SK-N-SH treated with all-trans-retinoic acid at 6 μM for 48 hours (cell line): Measurements from ENCODE around the gene FBXO8.
A peak's percentile ranks its signal among the peaks of the same experiment; 100 is the strongest.

ENCODE experiments used
- ATAC-seq: fragments of 200-7000 bp; cut with Tn5 transposase; 3 replicates; pipeline ENCODE4 v1.9.1; 2020; ENCODE audit warnings: mild to moderate bottlenecking, moderate library complexity
- ARNTL ChIP-seq: fragments of 450-650 bp; formaldehyde crosslinking; IDR thresholded peaks from 2 replicates; pipeline ENCODE4 v1.5.0; 2020; ENCODE audit warnings: low read depth, mild to moderate bottlenecking, moderate library complexity, borderline replicate concordance
- BACH2 ChIP-seq: fragments of 250-450 bp; sonication (Bioruptor Pico); IDR thresholded peaks from 2 replicates; pipeline ENCODE4 v1.9.0; 2021; ENCODE audit warnings: mild to moderate bottlenecking, borderline replicate concordance
- CSDC2 ChIP-seq: fragments of 250-450 bp; sonication (Bioruptor Pico); IDR thresholded peaks from 2 replicates; pipeline ENCODE4 v1.5.0; 2020; ENCODE audit warnings: mild to moderate bottlenecking, moderate library complexity
- ESRRG ChIP-seq: fragments of 250-450 bp; sonication (Bioruptor Pico); IDR thresholded peaks from 2 replicates; pipeline ENCODE4 v1.6.1; 2021; ENCODE audit warnings: mild to moderate bottlenecking
- GLIS3 ChIP-seq: fragments of 250-450 bp; sonication (Bioruptor Pico); IDR thresholded peaks from 2 replicates; pipeline ENCODE4 v1.5.0; 2020; ENCODE audit warnings: mild to moderate bottlenecking, moderate library complexity
- ISL1 ChIP-seq: fragments of 250-450 bp; sonication (Bioruptor Pico); IDR thresholded peaks from 2 replicates; pipeline ENCODE4 v2.1.2; 2022; ENCODE audit warnings: mild to moderate bottlenecking, moderate library complexity
- OSR1 ChIP-seq: fragments of 250-450 bp; sonication (Bioruptor Pico); IDR thresholded peaks from 2 replicates; pipeline ENCODE4 v1.8.0; 2022; ENCODE audit warnings: moderate library complexity, mild to moderate bottlenecking, inconsistent platforms
- PPARA ChIP-seq: fragments of 250-450 bp; sonication (Bioruptor Pico); IDR thresholded peaks from 2 replicates; pipeline ENCODE4 v1.5.0; 2020; ENCODE audit warnings: mild to moderate bottlenecking, borderline replicate concordance
- RARB ChIP-seq: fragments of 250-450 bp; sonication (Bioruptor Pico); IDR thresholded peaks from 2 replicates; pipeline ENCODE4 v1.8.0; 2021; ENCODE audit warnings: mild to moderate bottlenecking, moderate library complexity
- SNAI2 ChIP-seq: fragments of 250-450 bp; sonication (Bioruptor Pico); IDR thresholded peaks from 2 replicates; pipeline ENCODE4 v1.5.0; 2020; ENCODE audit warnings: mild to moderate bottlenecking, moderate library complexity
- TCF4 ChIP-seq: fragments of 250-450 bp; sonication (Bioruptor Pico); IDR thresholded peaks from 2 replicates; pipeline ENCODE4 v1.8.0; 2021; ENCODE audit warnings: mild to moderate bottlenecking, moderate library complexity, borderline replicate concordance
- TOX ChIP-seq: fragments of 250-450 bp; sonication (Bioruptor Pico); IDR thresholded peaks from 2 replicates; pipeline ENCODE4 v1.8.0; 2021; ENCODE audit warnings: mild to moderate bottlenecking, moderate library complexity, borderline replicate concordance
- ZC3H10 ChIP-seq: fragments of 250-450 bp; sonication (Bioruptor Pico); IDR thresholded peaks from 2 replicates; pipeline ENCODE4 v1.5.1; 2021; ENCODE audit warnings: mild to moderate bottlenecking, moderate library complexity
- ZFP3 ChIP-seq: fragments of 250-450 bp; sonication (Bioruptor Pico); IDR thresholded peaks from 2 replicates; pipeline ENCODE4 v1.5.0; 2020; ENCODE audit warnings: mild to moderate bottlenecking, moderate library complexity
- ZFP30 ChIP-seq: fragments of 450-650 bp; formaldehyde crosslinking; IDR thresholded peaks from 2 replicates; pipeline ENCODE4 v1.5.0; 2022; ENCODE audit warnings: mild to moderate bottlenecking, moderate library complexity
- ZNF565 ChIP-seq: fragments of 450-650 bp; formaldehyde crosslinking; conservative IDR thresholded peaks from 2 replicates; pipeline ENCODE4 v1.5.0; 2020; ENCODE audit warnings: low read depth, mild to moderate bottlenecking, moderate library complexity
- ZNF70 ChIP-seq: fragments of 450-650 bp; formaldehyde crosslinking; IDR thresholded peaks from 2 replicates; pipeline ENCODE4 v1.5.0; 2020; ENCODE audit warnings: mild to moderate bottlenecking, moderate library complexity
- ZNF8 ChIP-seq: fragments of 450-650 bp; formaldehyde crosslinking; IDR thresholded peaks from 2 replicates; pipeline ENCODE4 v1.5.0; 2020; ENCODE audit warnings: mild to moderate bottlenecking, moderate library complexity
- TF ChIP-seq, protein P1 (sequence below): fragments of 250-450 bp; sonication (Bioruptor Pico); IDR thresholded peaks from 2 replicates; pipeline ENCODE4 v1.5.0; 2020; ENCODE audit warnings: mild to moderate bottlenecking, moderate library complexity
- TF ChIP-seq, protein P2 (sequence below): fragments of 250-450 bp; sonication (Bioruptor Pico); IDR thresholded peaks from 2 replicates; pipeline ENCODE4 v1.8.0; 2020; ENCODE audit warnings: mild to moderate bottlenecking, moderate library complexity, borderline replicate concordance
- TF ChIP-seq, protein P3 (sequence below): fragments of 250-450 bp; sonication (Bioruptor Pico); IDR thresholded peaks from 2 replicates; pipeline ENCODE4 v1.8.0; 2021; ENCODE audit warnings: low read depth, mild to moderate bottlenecking, moderate library complexity, borderline replicate concordance
- TF ChIP-seq, protein P4 (sequence below): fragments of 250-450 bp; sonication (Bioruptor Pico); IDR thresholded peaks from 2 replicates; pipeline ENCODE4 v1.5.1; 2021; ENCODE audit warnings: mild to moderate bottlenecking, moderate library complexity
- TF ChIP-seq, protein P5 (sequence below): fragments of 250-450 bp; sonication (Bioruptor Pico); IDR thresholded peaks from 2 replicates; pipeline ENCODE4 v1.5.1; 2020; ENCODE audit warnings: low read depth, mild to moderate bottlenecking, moderate library complexity

Gene FBXO8

DNA sequence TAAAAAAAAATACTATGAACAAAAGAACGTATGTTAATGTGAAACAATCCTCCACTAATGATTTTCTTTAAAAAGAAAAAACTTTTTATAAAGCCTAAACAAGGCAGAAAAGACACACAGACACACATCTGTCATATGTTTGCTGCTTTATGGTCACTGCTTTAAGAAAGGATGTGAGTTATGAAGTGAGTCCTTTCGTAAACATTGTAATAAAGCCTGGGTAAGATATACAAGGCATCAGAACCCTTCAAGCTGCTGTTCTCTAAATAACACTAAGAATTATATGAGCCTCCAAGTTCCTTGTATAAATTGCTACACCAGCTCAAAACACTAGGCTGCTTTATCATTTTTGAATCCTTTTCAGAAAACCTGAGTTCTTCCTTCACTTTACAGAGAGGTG lies 81.6 kb downstream of the FBXO8 start:
- TF ChIP-seq SNAI2 (CRISPR knock-in tag) = no peak
- no peak for TF ChIP-seq TOX (CRISPR knock-in tag)
- ATAC-seq = peak; percentile 20

- ATAC-seq = no peak
- TF ChIP-seq ISL1 (peak; percentile 87), ZC3H10 (no peak), TCF4 (CRISPR knock-in tag) (peak; percentile 36; the same call in 1 of the 2 replicates)
- TF ChIP-seq, protein P1, sequence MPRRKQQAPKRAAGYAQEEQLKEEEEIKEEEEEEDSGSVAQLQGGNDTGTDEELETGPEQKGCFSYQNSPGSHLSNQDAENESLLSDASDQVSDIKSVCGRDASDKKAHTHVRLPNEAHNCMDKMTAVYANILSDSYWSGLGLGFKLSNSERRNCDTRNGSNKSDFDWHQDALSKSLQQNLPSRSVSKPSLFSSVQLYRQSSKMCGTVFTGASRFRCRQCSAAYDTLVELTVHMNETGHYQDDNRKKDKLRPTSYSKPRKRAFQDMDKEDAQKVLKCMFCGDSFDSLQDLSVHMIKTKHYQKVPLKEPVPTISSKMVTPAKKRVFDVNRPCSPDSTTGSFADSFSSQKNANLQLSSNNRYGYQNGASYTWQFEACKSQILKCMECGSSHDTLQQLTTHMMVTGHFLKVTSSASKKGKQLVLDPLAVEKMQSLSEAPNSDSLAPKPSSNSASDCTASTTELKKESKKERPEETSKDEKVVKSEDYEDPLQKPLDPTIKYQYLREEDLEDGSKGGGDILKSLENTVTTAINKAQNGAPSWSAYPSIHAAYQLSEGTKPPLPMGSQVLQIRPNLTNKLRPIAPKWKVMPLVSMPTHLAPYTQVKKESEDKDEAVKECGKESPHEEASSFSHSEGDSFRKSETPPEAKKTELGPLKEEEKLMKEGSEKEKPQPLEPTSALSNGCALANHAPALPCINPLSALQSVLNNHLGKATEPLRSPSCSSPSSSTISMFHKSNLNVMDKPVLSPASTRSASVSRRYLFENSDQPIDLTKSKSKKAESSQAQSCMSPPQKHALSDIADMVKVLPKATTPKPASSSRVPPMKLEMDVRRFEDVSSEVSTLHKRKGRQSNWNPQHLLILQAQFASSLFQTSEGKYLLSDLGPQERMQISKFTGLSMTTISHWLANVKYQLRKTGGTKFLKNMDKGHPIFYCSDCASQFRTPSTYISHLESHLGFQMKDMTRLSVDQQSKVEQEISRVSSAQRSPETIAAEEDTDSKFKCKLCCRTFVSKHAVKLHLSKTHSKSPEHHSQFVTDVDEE (CRISPR knock-in tag) = 0 out of 2 replicates have a peak, but pooled peaks have one; percentile 35
These were observed 83.7 kb downstream of the FBXO8 start for GRCh38 chr4:174199735-174200134.

DNA sequence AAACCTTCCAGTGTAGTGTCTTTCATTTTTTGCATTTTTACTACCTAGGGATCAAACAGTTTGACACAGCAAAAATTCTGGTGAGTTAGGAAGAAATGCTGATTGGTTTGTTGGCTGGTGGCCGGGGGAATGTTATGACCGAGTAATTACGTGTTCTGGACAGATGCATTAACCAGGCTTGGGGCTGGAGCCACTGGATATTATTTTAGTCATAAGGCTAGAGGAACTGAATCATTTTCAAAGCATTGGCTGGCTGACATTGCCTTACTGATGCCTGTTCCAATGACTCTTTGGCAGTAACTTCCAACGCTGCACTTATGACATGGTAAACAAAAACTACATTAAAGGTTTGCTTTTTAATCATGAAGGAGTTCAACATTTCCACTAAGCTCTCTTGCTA lies 84.6 kb downstream of the FBXO8 start:
- peak; percentile 91 for ATAC-seq
- TF ChIP-seq CSDC2 = no peak
- TF ChIP-seq GLIS3 (CRISPR knock-in tag) = peak; percentile 90; the same call in 1 of the 2 replicates
- TF ChIP-seq, protein P2, sequence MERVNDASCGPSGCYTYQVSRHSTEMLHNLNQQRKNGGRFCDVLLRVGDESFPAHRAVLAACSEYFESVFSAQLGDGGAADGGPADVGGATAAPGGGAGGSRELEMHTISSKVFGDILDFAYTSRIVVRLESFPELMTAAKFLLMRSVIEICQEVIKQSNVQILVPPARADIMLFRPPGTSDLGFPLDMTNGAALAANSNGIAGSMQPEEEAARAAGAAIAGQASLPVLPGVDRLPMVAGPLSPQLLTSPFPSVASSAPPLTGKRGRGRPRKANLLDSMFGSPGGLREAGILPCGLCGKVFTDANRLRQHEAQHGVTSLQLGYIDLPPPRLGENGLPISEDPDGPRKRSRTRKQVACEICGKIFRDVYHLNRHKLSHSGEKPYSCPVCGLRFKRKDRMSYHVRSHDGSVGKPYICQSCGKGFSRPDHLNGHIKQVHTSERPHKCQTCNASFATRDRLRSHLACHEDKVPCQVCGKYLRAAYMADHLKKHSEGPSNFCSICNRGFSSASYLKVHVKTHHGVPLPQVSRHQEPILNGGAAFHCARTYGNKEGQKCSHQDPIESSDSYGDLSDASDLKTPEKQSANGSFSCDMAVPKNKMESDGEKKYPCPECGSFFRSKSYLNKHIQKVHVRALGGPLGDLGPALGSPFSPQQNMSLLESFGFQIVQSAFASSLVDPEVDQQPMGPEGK (CRISPR knock-in tag) = peak; percentile 77
- peak; percentile 96 for TF ChIP-seq TCF4 (CRISPR knock-in tag)
- TF ChIP-seq, protein P3, sequence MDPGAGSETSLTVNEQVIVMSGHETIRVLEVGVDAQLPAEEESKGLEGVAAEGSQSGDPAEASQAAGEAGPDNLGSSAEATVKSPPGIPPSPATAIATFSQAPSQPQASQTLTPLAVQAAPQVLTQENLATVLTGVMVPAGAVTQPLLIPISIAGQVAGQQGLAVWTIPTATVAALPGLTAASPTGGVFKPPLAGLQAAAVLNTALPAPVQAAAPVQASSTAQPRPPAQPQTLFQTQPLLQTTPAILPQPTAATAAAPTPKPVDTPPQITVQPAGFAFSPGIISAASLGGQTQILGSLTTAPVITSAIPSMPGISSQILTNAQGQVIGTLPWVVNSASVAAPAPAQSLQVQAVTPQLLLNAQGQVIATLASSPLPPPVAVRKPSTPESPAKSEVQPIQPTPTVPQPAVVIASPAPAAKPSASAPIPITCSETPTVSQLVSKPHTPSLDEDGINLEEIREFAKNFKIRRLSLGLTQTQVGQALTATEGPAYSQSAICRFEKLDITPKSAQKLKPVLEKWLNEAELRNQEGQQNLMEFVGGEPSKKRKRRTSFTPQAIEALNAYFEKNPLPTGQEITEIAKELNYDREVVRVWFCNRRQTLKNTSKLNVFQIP (CRISPR knock-in tag) = 0 out of 2 replicates have a peak, but pooled peaks have one; percentile 82
- peak; percentile 66; the same call in 1 of the 2 replicates for TF ChIP-seq ESRRG
- TF ChIP-seq, protein P4, sequence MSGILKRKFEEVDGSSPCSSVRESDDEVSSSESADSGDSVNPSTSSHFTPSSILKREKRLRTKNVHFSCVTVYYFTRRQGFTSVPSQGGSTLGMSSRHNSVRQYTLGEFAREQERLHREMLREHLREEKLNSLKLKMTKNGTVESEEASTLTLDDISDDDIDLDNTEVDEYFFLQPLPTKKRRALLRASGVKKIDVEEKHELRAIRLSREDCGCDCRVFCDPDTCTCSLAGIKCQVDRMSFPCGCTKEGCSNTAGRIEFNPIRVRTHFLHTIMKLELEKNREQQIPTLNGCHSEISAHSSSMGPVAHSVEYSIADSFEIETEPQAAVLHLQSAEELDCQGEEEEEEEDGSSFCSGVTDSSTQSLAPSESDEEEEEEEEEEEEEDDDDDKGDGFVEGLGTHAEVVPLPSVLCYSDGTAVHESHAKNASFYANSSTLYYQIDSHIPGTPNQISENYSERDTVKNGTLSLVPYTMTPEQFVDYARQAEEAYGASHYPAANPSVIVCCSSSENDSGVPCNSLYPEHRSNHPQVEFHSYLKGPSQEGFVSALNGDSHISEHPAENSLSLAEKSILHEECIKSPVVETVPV (CRISPR knock-in tag) = peak; percentile 95
- TF ChIP-seq, protein P5, sequence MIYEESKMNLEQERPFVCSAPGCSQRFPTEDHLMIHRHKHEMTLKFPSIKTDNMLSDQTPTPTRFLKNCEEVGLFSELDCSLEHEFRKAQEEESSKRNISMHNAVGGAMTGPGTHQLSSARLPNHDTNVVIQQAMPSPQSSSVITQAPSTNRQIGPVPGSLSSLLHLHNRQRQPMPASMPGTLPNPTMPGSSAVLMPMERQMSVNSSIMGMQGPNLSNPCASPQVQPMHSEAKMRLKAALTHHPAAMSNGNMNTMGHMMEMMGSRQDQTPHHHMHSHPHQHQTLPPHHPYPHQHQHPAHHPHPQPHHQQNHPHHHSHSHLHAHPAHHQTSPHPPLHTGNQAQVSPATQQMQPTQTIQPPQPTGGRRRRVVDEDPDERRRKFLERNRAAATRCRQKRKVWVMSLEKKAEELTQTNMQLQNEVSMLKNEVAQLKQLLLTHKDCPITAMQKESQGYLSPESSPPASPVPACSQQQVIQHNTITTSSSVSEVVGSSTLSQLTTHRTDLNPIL (CRISPR knock-in tag) = peak; percentile 89
- TF ChIP-seq PPARA (CRISPR knock-in tag) = no peak
- no peak for TF ChIP-seq ZNF565 (CRISPR knock-in tag)
- TF ChIP-seq ZNF70 (CRISPR knock-in tag) = no peak
- TF ChIP-seq ZFP30 (CRISPR knock-in tag) = no peak
- peak; percentile 75; the same call in 1 of the 2 replicates for TF ChIP-seq RARB (CRISPR knock-in tag)
- TF ChIP-seq, protein P1 (CRISPR knock-in tag) = peak; percentile 98
- peak; percentile 91 for TF ChIP-seq TOX (CRISPR knock-in tag)
- TF ChIP-seq OSR1 (CRISPR knock-in tag) = no peak
- no peak for TF ChIP-seq SNAI2 (CRISPR knock-in tag)
- no peak for TF ChIP-seq ARNTL (CRISPR knock-in tag)
- no peak for TF ChIP-seq ZC3H10
- peak; percentile 24; the same call in 1 of the 2 replicates for TF ChIP-seq BACH2 (CRISPR knock-in tag)
- TF ChIP-seq ISL1 = peak; percentile 100
- TF ChIP-seq ZFP3 = peak; percentile 71
- no peak for TF ChIP-seq ZNF8
